HG02840 (cell line): ENCODE results near the gene ARHGAP8.

Source experiments
- ATAC-seq: cut with Tn5 transposase; IDR thresholded peaks from one replicate; pipeline ENCODE4 v1.9.1; 2021; ENCODE audit warnings: mild to moderate bottlenecking, moderate library complexity, moderate number of reproducible peaks; ENCODE audit not compliant: unreplicated experiment, low FRiP score

ARHGAP8 gene

DNA sequence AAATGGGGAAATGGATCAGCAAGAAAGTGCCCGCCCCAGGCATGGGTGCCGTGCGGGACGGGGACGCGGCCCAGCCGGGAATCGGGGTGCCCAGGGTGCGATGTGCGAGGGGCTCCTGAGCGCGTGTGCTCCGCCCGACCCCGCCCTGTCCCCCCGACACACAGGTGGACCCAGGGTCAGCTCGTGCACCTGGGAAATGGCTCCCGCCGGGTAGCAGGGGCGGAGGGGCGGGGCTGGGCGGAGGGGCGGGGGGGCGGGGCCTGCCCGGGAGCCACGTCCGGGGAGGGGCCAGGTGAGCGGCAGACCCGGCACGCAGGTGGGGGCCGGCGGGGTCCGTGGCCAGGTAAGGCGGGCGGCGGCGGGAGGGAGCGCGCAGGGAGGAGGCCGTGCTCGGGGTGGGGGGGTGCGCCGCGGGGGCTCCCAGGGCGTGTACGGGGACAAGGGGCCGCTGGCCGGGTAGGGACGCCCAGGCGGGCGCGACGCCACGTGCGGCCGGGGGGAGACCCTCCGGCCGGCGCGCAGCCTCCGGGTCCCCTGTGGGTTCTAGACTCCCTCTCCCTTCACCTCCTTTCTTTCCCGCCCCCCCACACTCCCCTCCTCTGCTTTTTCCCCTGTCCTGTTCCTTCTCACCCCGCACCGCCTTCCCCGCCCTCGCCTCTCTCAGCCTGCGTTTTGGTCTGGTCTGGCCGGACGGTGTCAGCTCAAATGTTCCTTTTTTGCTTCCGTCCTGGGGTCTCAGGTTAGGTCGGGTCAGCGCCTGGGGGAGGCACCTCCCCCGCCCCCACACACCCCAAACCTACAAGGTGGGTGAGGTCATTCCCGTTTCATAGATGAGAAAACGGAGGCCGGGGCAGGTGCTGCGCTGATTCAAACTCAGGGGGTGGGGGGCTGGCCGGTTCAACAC, at the start of gene ARHGAP8:
Gene ARHGAP8 (plus strand): TSS at position 291 of the 904 bp plus-strand sequence. CDS start 33,953 bp downstream, outside the sequence.
- no peak for ATAC-seq

DNA sequence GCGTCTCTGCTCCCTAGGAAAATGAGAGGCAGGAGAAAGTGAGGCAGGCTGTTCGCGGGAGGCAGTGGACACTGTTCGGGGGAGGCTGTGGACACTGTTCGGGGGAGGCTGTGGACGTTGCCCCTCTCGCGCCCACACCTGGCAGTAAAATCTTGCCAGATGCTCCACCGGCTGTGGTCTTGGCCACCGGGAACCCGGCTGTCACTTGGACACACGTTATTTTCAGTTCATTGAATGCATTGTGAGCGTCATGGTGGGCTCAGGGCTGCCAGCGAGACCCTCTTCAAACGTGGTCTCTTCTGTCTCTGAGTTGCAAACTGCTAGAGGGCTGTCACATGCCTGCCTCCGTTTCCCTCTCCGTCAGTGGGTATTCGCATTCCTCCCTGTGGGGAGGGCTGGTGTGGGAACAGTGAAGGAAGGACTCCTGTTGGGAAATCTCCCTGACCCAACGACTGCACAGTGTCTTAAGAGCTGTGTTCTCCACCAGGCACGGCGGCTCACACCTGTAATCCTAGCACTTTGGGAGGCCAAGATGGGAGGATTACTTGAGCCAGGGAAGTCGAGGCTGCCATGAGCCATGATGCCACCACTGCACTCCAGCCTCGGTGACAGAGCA, 49.0 kb upstream of the ARHGAP8 start:
- no peak for ATAC-seq

DNA sequence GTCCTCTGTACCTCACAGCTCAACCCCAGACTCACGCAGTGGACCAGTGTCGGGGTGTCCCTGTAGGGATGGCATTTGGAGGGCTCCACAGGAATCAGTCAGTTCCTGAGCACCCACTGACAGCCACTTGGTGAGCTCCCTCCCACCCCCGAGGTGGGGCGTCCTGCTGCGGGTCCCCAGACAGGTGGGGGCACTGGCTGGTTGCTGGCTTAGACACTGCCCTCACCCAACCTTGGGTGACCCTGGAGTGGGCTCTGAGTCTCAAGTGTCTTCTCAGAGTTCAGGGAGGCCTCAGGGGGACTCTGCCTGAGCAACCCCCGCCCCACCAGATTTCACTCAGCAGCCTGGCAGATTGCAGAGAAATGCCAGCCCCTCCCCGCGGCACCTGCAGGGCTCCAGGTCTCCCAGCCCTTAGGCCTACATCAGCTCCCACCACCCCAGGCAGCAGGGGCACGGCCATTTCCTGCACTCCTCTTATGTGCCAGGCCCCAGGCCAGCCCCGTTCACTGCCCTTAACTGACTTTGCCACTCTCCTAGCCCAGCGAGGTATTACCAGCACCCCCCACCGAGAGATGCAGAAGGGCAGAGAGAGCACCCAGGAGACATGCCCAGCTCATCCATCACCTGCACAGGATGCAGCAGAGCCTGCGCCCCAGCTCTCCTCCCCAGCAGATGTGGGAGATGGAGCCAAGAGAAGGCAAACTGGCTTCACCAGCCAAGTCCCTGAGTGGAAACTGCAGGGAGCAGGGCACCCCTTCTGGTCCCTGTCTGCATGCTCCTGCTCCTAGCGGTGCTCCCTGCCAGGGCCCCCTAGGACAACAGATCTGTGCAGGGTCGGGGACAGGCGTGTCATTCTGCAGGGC, 48.0 kb upstream of the ARHGAP8 start:
- no peak for ATAC-seq

DNA sequence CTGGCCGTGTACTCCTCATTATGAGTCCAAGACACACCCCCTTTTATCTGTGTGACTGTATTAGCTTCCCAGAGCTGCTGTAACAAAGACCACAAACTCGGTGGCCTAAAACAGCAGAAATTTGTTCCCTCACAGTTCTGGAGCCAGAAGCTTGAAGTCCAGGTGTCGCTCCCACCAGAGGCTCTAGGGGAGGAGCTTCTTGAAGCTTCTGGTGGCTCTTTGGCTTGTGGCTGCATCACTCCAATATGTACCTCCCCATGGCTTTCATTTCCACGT, 47.4 kb upstream of the ARHGAP8 start:
- no peak for ATAC-seq

DNA sequence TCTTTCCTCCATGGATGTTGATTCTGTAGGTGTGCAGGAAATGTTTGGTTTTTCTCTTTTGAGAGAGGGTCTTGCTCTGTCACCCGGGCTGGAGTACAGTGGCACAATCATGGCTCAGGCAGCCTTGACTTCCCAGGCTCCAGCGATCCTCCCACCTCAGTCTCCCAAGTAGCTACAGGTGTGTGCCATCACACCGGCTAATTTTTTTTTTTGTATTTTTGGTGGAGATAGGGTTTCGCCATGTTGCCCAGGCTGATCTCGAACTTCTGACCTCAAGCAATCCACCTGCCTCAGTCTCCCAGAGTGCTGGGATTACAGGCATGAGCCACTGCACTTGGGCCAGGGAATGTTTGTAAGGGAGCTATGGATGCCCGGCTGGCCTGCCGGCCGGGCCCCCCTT, 45.9 kb upstream of the ARHGAP8 start:
- no peak for ATAC-seq

DNA sequence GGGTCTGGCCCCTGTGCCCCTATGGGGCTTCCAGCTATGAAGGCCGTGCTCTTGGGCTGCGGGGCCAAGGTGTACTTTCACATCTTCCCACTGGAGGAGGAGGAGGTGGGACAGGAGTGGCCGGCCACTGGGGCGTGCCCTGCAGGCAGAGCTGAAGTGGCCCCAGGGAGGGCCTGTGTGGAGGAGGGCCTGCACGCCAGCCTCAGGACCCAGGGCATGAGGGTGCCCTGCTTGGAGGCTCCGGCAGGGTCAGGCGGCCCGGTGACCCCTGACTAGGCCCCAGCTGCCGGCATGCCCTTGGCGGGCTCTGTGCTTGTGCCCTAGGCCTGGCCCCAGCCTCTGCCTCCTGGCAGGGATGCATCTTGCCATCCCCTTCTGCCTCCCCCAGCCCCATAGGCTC, 45.2 kb upstream of the ARHGAP8 start:
- no peak for ATAC-seq

DNA sequence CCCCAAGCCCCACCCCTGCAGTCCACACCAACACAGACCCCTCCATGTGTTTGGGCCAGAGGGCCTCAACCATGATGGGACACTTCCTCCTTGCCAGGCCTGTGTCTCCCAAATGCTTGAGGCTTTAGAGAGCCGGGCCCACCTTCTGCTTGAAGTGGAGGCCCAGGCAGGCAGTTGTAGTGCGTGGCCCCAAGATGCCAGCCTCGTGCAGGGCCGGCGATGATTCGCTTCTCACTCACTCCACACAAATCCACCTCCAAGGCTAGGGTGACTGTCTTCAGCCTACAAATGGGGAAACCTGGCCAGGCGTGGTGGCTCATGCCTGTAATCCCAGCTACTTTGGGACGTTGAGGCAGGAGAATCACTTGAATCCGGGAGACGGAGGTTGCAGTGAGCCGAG, 44.6 kb upstream of the ARHGAP8 start:
- no peak for ATAC-seq

DNA sequence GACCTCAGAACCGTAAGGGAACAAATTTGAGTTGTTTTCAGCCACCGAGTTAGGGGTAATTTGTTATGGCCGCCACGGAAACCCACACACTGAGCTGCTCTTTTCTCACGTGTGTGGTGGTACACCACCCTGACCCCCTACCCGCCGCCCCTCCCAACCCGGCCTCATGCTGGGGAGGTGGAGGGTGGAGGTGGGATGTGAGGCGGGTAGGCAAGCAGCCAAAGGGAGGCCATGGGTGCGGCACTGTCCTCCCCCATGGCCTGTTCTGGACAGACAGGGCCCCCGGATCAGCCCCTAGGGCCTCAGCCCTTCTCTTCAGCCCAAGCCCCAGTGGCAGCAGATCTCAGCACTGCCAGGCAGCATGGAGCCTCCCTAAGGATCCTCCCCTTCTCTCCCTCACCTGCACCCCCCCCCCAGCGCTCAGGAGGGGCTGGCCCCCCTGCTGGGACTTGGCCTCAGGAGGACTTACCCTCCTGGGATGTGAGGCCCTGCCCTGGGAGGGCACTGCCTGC, 42.4 kb upstream of the ARHGAP8 start:
- no peak for ATAC-seq

DNA sequence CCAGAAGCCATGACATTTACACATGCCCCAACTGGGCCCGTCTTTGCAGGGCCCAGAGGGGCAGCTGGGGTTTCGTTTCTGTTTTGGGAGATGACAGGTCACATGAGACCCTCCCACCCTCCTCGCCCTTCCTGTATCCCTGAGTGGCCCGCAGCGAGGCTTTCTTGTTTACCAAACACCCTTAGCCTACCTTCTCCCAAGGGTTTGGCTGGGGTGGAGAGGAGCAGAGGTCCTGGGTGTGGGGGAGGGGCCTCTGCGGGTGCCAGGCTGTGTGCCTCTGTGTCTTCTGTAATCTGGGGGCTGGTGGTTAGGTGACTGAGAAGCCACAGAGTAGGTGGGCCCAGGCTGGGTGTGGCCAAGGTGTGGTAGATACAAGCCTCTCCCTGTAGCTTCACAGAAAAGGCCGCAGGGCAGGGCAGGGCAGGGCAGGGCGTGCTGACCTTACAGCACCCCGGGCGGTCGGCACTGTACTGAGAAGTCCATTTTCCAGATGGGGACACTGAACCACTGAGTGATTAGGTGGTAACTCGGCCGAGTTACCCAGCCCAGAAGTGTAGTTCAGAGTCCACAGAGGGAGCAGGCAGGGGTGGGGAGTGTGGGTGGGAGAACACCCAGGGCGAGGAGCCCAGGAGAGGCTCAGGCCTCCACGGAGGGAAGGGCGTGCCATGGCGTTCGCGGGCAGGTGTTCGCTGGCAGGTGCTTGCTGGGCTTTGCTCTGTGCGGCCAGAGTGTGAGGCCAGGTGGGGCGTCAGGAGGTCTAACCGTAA, 41.7 kb upstream of the ARHGAP8 start:
- ATAC-seq, result no peak

DNA sequence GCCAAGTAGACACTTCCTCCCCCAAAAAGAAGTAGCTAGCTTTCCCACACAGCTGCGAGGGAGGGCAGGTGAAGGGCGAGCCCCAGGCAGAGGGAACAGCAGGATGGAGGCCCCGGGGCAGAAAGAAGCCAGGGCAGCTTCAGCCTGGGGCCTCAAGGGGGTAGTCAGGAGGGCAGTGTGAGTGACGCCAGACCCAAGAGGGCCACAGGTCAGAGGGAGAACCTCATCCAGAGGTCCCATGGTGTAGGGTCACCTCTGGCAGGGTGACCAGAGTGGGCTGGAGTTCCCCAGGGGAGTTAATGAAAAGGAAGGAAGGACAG, 41.2 kb upstream of the ARHGAP8 start:
- no peak for ATAC-seq

DNA sequence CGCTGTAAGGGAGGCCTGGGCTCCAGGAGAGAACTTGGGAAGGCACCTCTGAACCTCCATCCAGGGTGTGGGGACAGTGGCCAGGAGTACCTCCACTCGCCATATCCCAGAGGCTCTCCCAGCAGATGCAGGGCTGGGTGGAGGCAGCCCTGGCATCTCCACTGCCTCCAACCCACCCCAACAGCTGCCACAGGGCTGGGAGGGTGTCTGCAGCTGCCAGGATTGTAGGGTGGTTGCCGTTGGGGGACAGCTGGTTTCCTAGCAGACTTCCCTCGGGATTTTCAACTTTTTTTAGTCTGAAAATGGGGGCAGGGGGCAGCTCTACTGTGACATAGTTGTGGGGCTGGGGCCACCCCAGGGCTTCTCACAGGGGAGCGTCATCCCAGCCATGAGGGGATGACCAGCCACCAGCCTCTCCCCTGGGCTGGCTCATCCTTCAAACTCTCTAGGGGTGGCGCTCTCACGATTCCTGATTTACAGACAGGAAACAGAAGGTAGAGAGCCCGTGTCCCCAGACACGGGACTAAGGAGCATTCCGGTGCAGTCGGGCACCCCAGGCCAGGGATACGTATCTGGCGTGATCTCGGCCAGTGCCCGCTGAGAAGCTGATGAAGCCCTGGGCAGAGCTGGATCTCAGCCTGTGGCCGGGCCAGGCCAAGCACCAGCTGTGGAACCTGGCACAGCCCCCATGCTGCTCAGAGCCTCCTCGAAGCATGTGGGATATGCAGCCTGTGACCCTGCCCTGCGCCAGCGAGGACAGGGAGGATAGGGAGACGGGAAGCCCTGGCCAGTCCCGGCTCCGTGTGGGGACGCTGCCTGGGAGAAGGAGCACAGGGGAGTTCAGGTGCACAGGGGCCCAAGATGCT, 40.5 kb upstream of the ARHGAP8 start:
- ATAC-seq, result no peak

DNA sequence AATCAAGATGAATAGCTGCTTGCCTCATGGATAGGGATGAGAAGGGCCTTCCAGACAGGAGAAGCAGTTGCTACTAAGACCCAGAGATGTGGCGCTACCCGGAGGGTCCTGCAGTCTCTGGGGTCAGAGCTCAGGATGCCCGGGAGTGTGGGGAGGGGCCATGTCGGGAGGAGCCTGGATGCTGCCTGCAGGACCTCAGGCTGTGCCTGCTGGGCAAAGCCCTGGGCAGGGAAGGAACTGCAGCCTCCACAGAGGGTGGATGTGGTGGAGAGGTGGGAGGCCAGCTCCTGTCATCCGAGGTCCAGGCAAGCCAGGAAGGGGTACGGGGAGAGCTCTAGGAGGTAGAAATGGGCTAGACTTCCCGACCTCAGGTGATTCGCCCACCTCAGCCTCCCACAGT, 39.4 kb upstream of the ARHGAP8 start:
- ATAC-seq, result no peak

DNA sequence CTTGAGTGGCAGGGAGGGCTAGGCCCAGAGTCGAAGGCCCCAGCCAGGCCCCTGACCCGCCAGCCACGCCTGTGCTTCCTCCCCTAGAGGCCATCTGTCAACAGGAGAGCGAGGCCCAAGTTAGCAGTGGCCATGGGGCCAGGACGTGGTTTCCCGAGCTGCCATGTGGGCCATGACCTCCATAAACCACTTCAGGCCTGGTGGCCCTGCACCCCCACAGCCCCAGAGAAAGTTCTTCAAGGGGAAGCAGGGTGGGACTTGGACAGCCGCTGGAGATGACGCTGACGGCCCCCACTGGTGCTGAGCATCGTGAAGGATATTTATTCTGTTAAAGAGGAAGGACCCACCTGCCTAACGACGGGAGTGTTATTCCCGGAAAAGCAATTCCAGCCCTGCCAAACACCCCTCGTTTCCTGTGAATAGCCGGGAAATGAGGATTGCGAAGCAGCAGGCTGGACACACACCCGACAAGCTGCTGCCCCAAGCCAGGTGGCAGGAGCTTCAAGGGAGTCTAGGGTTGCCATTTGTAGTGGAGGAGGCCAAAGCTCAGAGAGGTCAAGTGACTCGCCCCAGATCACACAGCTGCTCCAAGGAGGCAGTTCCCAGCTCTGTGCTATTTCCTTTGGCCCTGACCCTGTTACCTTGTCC, 37.5 kb upstream of the ARHGAP8 start:
- no peak for ATAC-seq

DNA sequence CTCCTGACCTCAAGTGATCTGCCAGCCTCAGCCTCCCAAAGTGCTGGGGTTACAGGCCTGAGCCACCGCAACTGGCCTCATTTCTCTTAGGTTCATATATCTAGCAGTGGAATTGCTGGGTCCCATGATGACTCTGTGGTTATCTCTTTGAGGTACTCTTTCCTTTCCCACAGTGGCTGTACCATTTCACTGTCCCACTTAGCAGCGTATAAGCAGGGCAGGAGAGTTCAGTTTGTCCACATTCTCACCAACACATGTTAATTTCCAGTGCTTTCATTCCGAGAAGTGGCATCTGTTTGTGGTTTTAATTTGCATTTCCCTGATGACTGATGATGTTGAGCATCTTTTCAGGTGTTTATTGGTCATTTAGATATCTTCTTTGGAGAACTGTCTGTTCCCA, 34.0 kb upstream of the ARHGAP8 start:
- ATAC-seq, result no peak

DNA sequence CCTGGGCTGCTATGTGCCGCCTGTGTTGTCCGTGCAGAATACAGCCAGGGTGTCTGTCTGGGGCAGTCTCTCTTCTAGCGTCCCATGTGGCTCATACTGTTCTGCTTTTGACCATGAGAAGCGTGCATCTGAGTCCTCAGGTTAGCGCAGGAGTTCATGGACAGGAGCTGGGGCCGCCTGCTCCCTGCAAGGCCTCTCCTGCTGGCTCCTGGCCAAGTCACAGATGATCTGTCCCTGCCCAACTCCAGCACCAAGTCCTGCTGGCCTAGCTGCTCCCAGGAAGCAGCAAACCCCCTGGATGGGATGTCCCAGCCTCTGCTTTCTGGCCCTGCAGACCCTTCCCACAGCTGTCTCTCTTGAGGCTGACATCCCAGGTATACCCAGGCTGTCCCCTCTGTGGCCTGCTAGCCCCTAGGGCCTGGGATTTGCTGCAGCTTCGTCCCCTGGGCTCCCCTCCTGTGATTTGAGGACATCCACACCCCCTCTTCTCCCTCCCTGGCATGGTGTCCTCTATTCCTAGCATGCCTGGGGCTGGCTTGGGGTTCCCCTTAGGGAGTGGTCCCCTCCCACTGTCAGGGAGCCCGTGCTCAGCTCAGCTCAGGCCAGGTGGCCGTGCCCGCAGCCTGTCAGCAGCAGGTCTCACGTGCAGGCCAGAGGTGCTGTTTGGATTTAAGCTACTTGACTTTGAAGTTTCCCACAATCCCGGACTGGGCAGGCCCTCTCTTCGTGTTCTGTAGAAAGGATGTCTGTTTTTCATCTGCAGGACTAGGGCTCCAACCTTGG, 32.6 kb upstream of the ARHGAP8 start:
- ATAC-seq, result no peak

DNA sequence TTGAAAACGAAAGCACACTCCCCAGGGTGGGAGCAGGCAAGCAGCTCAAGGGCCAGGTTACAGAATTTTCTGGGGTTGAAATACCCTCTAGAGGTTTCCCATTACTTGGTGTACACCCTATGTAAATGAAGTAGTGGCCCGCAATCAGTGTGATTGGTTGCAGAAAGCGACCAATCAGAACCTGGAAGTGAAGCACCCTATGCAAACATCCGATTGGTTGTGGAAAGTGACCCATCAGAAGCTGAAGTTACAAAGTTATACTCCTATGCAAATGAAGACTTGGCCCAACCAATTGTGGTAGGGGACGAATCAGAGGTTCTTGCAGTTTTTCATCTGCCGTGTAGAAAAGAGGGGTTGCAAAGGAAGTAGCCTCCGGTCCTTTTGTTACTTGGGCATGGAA, 31.2 kb upstream of the ARHGAP8 start:
- no peak for ATAC-seq

DNA sequence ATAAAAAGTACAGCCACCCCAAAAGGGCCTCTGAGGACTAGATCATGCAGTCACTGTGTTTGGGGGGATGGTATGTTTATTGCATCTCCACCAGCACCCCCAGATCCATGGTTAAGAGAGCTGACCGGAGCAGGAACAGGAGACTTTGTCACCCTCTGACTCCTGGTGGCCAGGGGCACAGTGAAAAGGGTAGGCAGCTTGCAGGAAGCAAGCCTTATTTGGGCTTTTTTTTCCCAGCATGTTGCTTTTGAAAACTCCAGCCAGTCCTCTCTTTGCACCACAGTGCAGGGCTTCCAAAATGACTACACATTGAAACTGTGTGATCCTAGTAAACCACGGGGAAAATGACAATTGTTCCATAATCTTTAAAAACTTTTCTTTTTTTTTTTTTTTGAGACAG, 29.8 kb upstream of the ARHGAP8 start:
- ATAC-seq, result no peak

DNA sequence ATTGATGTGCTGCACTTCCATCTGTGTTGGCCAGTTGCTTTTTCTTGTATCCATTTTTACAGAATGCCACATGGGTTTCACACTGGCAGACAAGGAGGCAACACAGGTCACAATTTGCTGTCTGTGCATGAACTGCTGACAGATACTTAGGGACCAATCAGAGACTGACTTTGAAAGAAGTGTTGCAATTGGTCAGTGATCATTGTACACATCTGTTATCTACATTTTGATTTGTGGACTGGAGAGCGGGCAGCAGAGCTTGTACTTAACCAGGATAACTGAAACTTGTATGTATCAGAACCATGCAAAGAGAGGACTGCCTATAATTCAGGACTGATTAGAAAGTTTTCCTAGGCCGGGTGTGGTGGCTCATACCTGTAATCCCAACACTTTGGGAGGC, 28.6 kb upstream of the ARHGAP8 start:
- ATAC-seq, result no peak
